Progenitor cell of endocrine pancreas (in vitro differentiated cells): ENCODE measurements around the gene GPBP1L1. TPM values are rescaled to one million over a fixed set of nuclear protein-coding genes. Genes with fewer than 3 reads are reported as not detected.

Source experiments
- DNase-seq: peaks from one replicate; pipeline ENCODE4 v3.0.0; 2021; ENCODE audit warnings: low spot score; ENCODE audit not compliant: unreplicated experiment
- H3K27ac Mint-ChIP-seq: 2 replicates; pipeline ENCODE4 v1.8.0; 2021; ENCODE audit warnings: mild to moderate bottlenecking, moderate library complexity, mixed read lengths
- H3K27me3 Mint-ChIP-seq: 2 replicates; pipeline ENCODE4 v1.8.0; 2021; ENCODE audit warnings: mixed read lengths
- H3K36me3 Mint-ChIP-seq: 2 replicates; pipeline ENCODE4 v1.8.0; 2022; ENCODE audit warnings: mixed read lengths; ENCODE audit not compliant: insufficient read depth
- H3K4me1 Mint-ChIP-seq: 2 replicates; pipeline ENCODE4 v1.8.0; 2021; ENCODE audit warnings: low read depth, mixed read lengths
- H3K4me3 Mint-ChIP-seq: 2 replicates; pipeline ENCODE4 v1.8.0; 2021; ENCODE audit warnings: low read depth, mild to moderate bottlenecking, moderate library complexity, mixed read lengths
- H3K9me3 Mint-ChIP-seq: 2 replicates; pipeline ENCODE4 v1.8.0; 2021; ENCODE audit warnings: low read depth, mixed read lengths
- CTCF ChIP-seq: fragments of 200-600 bp; sonication (generic); IDR thresholded peaks from one replicate; pipeline ENCODE4 v1.5.0; 2021; ENCODE audit warnings: antibody characterized with exemption, mild to moderate bottlenecking; ENCODE audit not compliant: unreplicated experiment
- total RNA-seq: library from RNA; stranded (reverse); gene quantifications from 2 replicates; pipeline ENCODE4 v1.2.1, GENCODE V29; 2021

GPBP1L1 gene
- total RNA-seq, 1 donor from 2014 or later: 153 TPM

- Mint-ChIP-seq H3K36me3 (peaks cover 33% of the 10 kb centered on the region), H3K27ac (no peak overlapping the region), H3K27me3 (no peaks in the 10 kb centered on the region), H3K4me3 (no peak overlapping the region), H3K9me3 (no peaks in the 10 kb centered on the region), H3K4me1 (peaks cover 13% of the 10 kb centered on the region)
- DNase-seq: no peak
- no peak for TF ChIP-seq CTCF
These were observed 41.7 kb downstream of the GPBP1L1 start for GRCh38 chr1:45644661-45645060.

DNA sequence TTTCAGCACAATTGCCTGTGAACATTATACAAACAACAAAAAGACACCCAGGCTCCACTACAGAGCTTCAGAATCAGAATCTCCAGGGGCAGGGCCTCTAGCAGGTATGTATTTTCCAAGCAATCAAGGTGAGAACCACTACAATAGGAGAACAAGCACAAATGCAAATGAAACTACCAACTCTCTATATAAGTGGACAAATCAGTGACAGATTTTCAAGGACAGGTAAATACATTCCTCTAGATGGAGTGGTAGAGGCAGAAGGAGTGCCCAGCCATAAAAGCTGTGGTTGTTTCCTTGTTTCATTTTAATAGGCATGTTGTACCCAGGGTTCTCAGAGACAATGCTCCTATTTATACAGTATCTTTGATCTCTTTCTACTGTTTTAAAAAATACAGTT, 42.4 kb downstream of the GPBP1L1 start:
- Mint-ChIP-seq H3K36me3 (peaks cover 29% of the 10 kb centered on the region), H3K4me1 (peaks cover 13% of the 10 kb centered on the region), H3K4me3 (no peak overlapping the region), H3K27ac (no peak overlapping the region), H3K27me3 (no peaks in the 10 kb centered on the region), H3K9me3 (no peaks in the 10 kb centered on the region)
- TF ChIP-seq CTCF: peak; percentile 27
- no peak for DNase-seq

GRCh38 chr1:45643321-45643720, 43.0 kb downstream of the GPBP1L1 start:
- Mint-ChIP-seq H3K27me3 (no peaks in the 10 kb centered on the region), H3K4me3 (no peak overlapping the region), H3K4me1 (peaks cover 13% of the 10 kb centered on the region), H3K36me3 (peaks cover 28% of the 10 kb centered on the region), H3K27ac (peak overlapping the region; percentile 22), H3K9me3 (no peaks in the 10 kb centered on the region)
- no peak for TF ChIP-seq CTCF
- no peak for DNase-seq

- Mint-ChIP-seq H3K9me3 (no peaks in the 10 kb centered on the region), H3K4me3 (no peak overlapping the region), H3K4me1 (peaks cover 13% of the 10 kb centered on the region), H3K36me3 (peaks cover 16% of the 10 kb centered on the region), H3K27me3 (no peaks in the 10 kb centered on the region), H3K27ac (no peak overlapping the region)
- TF ChIP-seq CTCF: no peak
- DNase-seq: no peak
These were observed 46.0 kb downstream of the GPBP1L1 start for GRCh38 chr1:45640293-45640692.

DNA sequence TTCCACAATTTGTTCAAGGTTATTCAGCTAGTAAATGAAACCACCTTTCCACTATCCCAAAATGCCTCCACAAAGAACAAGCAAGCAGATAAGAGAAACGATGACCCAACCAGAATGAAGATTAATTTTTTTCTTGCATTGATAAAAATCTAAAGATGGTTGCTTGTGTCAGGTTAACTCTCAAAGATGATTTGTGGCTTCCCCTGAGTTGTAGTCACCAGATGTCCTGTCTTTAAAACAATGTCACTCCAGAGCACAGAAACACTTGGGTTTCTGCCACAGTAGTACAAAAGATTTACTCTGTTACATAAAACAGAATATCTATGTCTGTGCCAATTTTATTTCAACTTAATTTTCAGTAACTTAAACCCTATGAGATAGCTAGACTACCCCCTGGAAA, 51.1 kb downstream of the GPBP1L1 start:
- Mint-ChIP-seq H3K9me3 (no peaks in the 10 kb centered on the region), H3K36me3 (peaks cover 20% of the 10 kb centered on the region), H3K4me1 (no peaks in the 10 kb centered on the region), H3K27ac (no peak overlapping the region), H3K27me3 (no peaks in the 10 kb centered on the region), H3K4me3 (no peak overlapping the region)
- no peak for DNase-seq
- no peak for TF ChIP-seq CTCF
